HG03064 (cell line): ENCODE data around the gene OR2A12.
"Not testable (repeated sequence)": the region's sequence is repeated elsewhere in the genome, so short reads cannot be mapped to it uniquely, and the experiment has no call there.

Source experiments
- ATAC-seq: cut with Tn5 transposase; IDR thresholded peaks from one replicate; pipeline ENCODE4 v1.9.1; 2021; ENCODE audit warnings: low read depth; ENCODE audit not compliant: unreplicated experiment

OR2A12 gene

DNA sequence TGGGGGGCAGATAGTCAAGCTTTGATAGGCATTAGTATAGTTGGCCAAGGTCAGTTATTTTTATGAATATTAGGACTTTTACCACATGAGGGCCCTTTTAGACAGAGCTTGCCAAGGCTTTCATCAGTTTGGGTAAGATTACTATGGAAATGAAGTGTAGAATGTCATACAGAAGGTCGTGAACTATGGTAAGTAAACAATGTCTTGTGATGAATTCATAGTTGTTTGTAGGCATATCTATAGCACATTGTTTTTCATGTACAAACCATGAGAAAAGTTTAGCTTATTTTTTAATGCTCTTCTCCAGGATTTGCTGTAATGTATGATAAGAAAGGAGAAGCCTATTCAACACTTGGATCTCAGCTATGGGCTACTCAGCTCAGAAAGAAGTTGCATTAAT, 27.6 kb downstream of the OR2A12 start:
- ATAC-seq: no peak

- no peak for ATAC-seq
Observed at GRCh38 chr7:144118341-144118740, 32.3 kb downstream of the OR2A12 start.

- ATAC-seq: no peak
Observed at GRCh38 chr7:144122876-144123275, 36.8 kb downstream of the OR2A12 start, which contains the start of gene OR2A14. OR2A14 (plus strand) TSS chr7:144123176; CDS start chr7:144129113, 5,937 bp downstream.

GRCh38 chr7:144127714-144128334, 41.7 kb downstream of the OR2A12 start:
- ATAC-seq: peak; percentile 99

DNA sequence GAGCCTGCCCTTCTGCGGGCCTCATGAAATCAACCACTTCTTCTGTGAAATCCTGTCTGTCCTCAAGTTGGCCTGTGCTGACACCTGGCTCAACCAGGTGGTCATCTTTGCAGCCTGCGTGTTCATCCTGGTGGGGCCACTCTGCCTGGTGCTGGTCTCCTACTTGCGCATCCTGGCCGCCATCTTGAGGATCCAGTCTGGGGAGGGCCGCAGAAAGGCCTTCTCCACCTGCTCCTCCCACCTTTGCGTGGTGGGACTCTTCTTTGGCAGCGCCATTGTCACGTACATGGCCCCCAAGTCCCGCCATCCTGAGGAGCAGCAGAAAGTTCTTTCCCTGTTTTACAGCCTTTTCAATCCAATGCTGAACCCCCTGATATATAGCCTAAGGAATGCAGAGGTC, 43.5 kb downstream of the OR2A12 start:
- not testable (repeated sequence) for ATAC-seq

GRCh38 chr7:144130730-144131129, 44.7 kb downstream of the OR2A12 start:
- no peak for ATAC-seq

- no peak for ATAC-seq
Observed at GRCh38 chr7:144132262-144132661, 46.2 kb downstream of the OR2A12 start.

- no peak for ATAC-seq
Observed at GRCh38 chr7:144133307-144133706, 47.2 kb downstream of the OR2A12 start.

DNA sequence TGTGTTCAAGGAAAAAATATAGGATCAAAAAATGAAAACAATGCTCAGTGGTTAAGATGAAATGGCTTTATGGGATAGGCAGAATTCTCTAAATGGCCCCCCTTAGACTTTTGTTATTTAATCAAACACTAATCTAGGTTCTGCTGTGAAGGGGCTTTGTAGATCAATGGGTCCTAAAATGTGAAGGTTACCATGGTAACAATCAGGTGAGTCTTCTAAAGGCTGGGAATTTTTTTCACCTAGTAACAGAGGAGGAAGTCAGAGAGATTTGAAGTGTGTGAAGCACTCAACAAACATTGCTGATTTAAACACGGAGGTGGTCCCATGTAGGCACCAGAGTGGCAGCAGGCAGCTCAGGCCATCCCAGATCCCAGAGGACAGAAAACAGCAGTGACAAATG, 48.0 kb downstream of the OR2A12 start:
- ATAC-seq: no peak

- no peak for ATAC-seq
Observed at GRCh38 chr7:144137501-144137900, 51.4 kb downstream of the OR2A12 start.

DNA sequence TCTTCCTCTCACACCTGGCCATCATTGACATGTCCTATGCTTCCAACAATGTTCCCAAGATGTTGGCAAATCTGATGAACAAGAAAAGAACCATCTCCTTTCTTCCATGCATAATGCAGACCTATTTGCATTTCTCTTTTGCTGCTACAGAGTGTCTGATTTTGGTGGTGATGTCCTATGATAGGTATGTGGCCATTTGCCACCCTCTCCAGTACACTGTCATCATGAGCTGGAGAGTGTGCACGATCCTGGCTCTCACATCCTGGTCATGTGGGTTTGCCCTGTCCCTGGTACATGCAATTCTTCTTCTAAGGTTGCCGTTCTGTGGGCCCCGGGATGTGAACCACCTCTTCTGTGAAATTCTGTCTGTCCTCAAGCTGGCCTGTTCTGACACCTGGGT, 56.1 kb downstream of the OR2A12 start:
- no peak for ATAC-seq

DNA sequence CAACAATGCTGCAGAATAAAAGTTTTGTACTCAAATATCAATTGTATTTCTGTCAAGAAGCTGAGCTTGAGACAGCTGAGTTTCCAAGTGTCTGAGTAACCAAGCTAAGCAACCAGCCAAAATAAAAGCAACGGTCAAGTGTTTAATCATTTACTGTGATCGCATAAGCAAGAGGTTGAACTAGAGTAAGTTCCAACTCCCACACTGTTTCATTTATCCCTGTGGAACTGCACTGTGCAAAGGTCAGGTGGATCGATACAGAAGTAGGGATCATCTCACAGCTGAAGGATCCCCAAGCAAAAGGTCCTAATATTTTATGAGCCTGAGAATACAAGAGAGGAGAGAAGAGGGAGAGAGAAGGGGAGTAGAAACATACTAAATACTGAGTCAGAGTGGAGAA, 58.3 kb downstream of the OR2A12 start:
- no peak for ATAC-seq

GRCh38 chr7:144148224-144148827, 62.2 kb downstream of the OR2A12 start:
- no peak for ATAC-seq
